Measurements from ENCODE around the gene CLBA1. TPM values are rescaled to one million over a fixed set of nuclear protein-coding genes. Genes with fewer than 3 reads are reported as not detected.

Gene CLBA1
- total RNA-seq, 1 experiment from 2014 or later: 14.8 TPM

DNA sequence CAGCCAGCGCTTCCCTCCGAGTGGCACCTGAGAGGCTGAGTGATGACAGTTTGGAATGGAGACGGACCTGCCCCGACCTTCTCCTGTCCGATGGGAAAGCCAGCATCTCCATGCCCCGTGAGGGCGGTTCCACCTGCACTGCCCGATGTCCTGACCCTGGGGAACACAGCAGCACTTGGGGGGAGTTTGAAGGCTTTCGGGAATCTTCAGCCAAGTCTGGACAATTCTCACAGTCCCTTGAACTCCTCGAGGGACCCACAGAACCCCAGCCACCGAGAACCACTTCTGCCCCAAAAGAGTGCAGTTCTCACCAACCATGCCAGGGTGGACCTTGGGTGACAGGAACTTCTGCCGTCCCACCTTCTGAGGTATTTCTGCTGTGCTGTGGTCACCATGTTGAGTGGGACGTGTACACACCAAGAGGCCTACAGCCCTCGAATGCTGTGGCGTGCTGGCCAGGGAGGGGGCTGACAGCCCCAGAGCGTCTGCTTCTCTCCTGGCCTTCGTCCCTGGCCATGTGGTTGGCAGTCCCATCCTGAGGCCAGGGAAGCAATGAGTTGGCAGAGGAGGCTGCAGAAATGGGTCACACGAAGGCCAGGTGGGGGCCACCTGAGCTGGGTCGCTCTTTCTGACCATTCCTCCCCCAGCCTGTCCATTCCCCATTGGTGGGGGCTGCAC, 1.0 kb downstream of the CLBA1 start:
- TF ChIP-seq SRF (IDR thresholded peaks at IDR 0.05; ENCODE audit: low read depth) (no peak), POLR2A (IDR thresholded peaks at IDR 0.05; ENCODE audit: borderline replicate concordance, extremely low read depth, insufficient read depth, insufficient read length) (no peak), ZNF274 (IDR thresholded peaks at IDR 0.05; ENCODE audit: low read depth, low read length) (no peak), SIN3A (IDR thresholded peaks at IDR 0.05; ENCODE audit: low read depth) (no peak), POLR2AphosphoS5 (IDR thresholded peaks at IDR 0.05; ENCODE audit: low read depth, low read length) (no peak), JUND (IDR thresholded peaks at IDR 0.05) (no peak), ZFX (IDR thresholded peaks at IDR 0.05) (no peak), RAD21 (IDR thresholded peaks at IDR 0.05; ENCODE audit: low read depth) (no peak), EGR1 (IDR thresholded peaks at IDR 0.05; ENCODE audit: low read depth) (no peak), CEBPB (IDR thresholded peaks at IDR 0.05; ENCODE audit: low read depth) (no peak), ELF1 (IDR thresholded peaks at IDR 0.05; ENCODE audit: borderline replicate concordance, low read depth) (no peak), TCF7L2 (IDR thresholded peaks at IDR 0.05; ENCODE audit: borderline replicate concordance, extremely low read depth, insufficient read depth, insufficient read length) (no peak), CBX3 (IDR thresholded peaks at IDR 0.05; ENCODE audit: low read depth) (no peak), SP1 (IDR thresholded peaks at IDR 0.05; ENCODE audit: low read depth) (no peak)
- TF ChIP-seq, protein P1, sequence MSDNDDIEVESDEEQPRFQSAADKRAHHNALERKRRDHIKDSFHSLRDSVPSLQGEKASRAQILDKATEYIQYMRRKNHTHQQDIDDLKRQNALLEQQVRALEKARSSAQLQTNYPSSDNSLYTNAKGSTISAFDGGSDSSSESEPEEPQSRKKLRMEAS (IDR thresholded peaks at IDR 0.05): no peak
- TF ChIP-seq, protein P2, sequence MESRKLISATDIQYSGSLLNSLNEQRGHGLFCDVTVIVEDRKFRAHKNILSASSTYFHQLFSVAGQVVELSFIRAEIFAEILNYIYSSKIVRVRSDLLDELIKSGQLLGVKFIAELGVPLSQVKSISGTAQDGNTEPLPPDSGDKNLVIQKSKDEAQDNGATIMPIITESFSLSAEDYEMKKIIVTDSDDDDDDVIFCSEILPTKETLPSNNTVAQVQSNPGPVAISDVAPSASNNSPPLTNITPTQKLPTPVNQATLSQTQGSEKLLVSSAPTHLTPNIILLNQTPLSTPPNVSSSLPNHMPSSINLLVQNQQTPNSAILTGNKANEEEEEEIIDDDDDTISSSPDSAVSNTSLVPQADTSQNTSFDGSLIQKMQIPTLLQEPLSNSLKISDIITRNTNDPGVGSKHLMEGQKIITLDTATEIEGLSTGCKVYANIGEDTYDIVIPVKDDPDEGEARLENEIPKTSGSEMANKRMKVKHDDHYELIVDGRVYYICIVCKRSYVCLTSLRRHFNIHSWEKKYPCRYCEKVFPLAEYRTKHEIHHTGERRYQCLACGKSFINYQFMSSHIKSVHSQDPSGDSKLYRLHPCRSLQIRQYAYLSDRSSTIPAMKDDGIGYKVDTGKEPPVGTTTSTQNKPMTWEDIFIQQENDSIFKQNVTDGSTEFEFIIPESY (IDR thresholded peaks at IDR 0.05; ENCODE audit: extremely low read depth, insufficient replicate concordance, low read length): no peak
- TF ChIP-seq, protein P3, sequence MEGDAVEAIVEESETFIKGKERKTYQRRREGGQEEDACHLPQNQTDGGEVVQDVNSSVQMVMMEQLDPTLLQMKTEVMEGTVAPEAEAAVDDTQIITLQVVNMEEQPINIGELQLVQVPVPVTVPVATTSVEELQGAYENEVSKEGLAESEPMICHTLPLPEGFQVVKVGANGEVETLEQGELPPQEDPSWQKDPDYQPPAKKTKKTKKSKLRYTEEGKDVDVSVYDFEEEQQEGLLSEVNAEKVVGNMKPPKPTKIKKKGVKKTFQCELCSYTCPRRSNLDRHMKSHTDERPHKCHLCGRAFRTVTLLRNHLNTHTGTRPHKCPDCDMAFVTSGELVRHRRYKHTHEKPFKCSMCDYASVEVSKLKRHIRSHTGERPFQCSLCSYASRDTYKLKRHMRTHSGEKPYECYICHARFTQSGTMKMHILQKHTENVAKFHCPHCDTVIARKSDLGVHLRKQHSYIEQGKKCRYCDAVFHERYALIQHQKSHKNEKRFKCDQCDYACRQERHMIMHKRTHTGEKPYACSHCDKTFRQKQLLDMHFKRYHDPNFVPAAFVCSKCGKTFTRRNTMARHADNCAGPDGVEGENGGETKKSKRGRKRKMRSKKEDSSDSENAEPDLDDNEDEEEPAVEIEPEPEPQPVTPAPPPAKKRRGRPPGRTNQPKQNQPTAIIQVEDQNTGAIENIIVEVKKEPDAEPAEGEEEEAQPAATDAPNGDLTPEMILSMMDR (IDR thresholded peaks at IDR 0.05 in 2 of 3, conservative IDR thresholded peaks at IDR 0.05 in 1 of 3; ENCODE audit: borderline replicate concordance in 1 of 3, insufficient read depth in 1 of 3, low read depth in 2 of 3, low read length in 2 of 3): no peak
- TF ChIP-seq, protein P4, sequence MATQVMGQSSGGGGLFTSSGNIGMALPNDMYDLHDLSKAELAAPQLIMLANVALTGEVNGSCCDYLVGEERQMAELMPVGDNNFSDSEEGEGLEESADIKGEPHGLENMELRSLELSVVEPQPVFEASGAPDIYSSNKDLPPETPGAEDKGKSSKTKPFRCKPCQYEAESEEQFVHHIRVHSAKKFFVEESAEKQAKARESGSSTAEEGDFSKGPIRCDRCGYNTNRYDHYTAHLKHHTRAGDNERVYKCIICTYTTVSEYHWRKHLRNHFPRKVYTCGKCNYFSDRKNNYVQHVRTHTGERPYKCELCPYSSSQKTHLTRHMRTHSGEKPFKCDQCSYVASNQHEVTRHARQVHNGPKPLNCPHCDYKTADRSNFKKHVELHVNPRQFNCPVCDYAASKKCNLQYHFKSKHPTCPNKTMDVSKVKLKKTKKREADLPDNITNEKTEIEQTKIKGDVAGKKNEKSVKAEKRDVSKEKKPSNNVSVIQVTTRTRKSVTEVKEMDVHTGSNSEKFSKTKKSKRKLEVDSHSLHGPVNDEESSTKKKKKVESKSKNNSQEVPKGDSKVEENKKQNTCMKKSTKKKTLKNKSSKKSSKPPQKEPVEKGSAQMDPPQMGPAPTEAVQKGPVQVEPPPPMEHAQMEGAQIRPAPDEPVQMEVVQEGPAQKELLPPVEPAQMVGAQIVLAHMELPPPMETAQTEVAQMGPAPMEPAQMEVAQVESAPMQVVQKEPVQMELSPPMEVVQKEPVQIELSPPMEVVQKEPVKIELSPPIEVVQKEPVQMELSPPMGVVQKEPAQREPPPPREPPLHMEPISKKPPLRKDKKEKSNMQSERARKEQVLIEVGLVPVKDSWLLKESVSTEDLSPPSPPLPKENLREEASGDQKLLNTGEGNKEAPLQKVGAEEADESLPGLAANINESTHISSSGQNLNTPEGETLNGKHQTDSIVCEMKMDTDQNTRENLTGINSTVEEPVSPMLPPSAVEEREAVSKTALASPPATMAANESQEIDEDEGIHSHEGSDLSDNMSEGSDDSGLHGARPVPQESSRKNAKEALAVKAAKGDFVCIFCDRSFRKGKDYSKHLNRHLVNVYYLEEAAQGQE (IDR thresholded peaks at IDR 0.05; ENCODE audit: low read depth): no peak
- TF ChIP-seq, protein P5, sequence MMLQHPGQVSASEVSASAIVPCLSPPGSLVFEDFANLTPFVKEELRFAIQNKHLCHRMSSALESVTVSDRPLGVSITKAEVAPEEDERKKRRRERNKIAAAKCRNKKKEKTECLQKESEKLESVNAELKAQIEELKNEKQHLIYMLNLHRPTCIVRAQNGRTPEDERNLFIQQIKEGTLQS (IDR thresholded peaks at IDR 0.05): no peak
- H2AFZ ChIP-seq (ENCODE audit: low read depth, low read length, poor library complexity, severe bottlenecking): no peak overlapping the region
- peak overlapping the region; percentile 81 to 88 for H3K4me3 ChIP-seq (replicated peaks in 1 of 2; ENCODE audit: low read depth in 1 of 2, low read length in 2 of 2)
- no peaks in the 10 kb centered on the region for H3K36me3 ChIP-seq (ENCODE audit: control insufficient read depth in 1 of 2, insufficient read depth in 2 of 2, low read length in 2 of 2)
- ATAC-seq (no peak), DNase-seq (ENCODE audit: low read depth, low spot score) (no peak)
- BruUV-seq (replicated peaks): TSS peak; percentile 45
- H3K9ac ChIP-seq (ENCODE audit: low read length): peak overlapping the region; percentile 96
- ChIA-PET RAD21 (ENCODE audit: low non-redundant PET in 1 of 2, low total read pairs in 2 of 2, uncharacterized antibody in 2 of 2, unreplicated experiment in 2 of 2) (no interaction called here), POLR2A (no interaction called here), CTCF (no interaction called here)
- peak overlapping the region; percentile 86; the same call in 1 of the 2 replicates for H3K27ac ChIP-seq (ENCODE audit: low read depth, low read length)
- peaks cover 6 to 19% of the 10 kb centered on the region in 2 experiments for H3K4me1 ChIP-seq (ENCODE audit: control insufficient read depth in 1 of 2, insufficient read depth in 2 of 2, low read length in 2 of 2)
- intact Hi-C loops (cut with micrococcal nuclease): no loop called here
- H3K9me3 ChIP-seq (ENCODE audit: control insufficient read depth in 1 of 2, insufficient read depth in 1 of 2, low read depth in 1 of 2, low read length in 2 of 2): no peaks in the 10 kb centered on the region
- H4K20me1 ChIP-seq (ENCODE audit: insufficient read depth): no peaks in the 10 kb centered on the region
- H3K79me2 ChIP-seq (ENCODE audit: insufficient read depth, low read length): peaks cover 3% of the 10 kb centered on the region; the same call in 1 of the 2 replicates
- peak overlapping the region; percentile 97 for H3K4me2 ChIP-seq (ENCODE audit: low read length)
- H3K9me2 ChIP-seq (ENCODE audit: insufficient read depth): no peaks in the 10 kb centered on the region
- no peaks in the 10 kb centered on the region for H3K27me3 ChIP-seq (ENCODE audit: insufficient read depth, low read length)

Measured in HCT116 (cell line).